GM21619 (cell line): ENCODE results near the gene CSNK2A1.
"Not testable (repeated sequence)": the region's sequence is repeated elsewhere in the genome, so short reads cannot be mapped to it uniquely, and the experiment has no call there.

ENCODE experiments used
- ATAC-seq: cut with Tn5 transposase; IDR thresholded peaks from one replicate; pipeline ENCODE4 v1.9.1; 2021; ENCODE audit not compliant: unreplicated experiment

The CSNK2A1 gene

DNA sequence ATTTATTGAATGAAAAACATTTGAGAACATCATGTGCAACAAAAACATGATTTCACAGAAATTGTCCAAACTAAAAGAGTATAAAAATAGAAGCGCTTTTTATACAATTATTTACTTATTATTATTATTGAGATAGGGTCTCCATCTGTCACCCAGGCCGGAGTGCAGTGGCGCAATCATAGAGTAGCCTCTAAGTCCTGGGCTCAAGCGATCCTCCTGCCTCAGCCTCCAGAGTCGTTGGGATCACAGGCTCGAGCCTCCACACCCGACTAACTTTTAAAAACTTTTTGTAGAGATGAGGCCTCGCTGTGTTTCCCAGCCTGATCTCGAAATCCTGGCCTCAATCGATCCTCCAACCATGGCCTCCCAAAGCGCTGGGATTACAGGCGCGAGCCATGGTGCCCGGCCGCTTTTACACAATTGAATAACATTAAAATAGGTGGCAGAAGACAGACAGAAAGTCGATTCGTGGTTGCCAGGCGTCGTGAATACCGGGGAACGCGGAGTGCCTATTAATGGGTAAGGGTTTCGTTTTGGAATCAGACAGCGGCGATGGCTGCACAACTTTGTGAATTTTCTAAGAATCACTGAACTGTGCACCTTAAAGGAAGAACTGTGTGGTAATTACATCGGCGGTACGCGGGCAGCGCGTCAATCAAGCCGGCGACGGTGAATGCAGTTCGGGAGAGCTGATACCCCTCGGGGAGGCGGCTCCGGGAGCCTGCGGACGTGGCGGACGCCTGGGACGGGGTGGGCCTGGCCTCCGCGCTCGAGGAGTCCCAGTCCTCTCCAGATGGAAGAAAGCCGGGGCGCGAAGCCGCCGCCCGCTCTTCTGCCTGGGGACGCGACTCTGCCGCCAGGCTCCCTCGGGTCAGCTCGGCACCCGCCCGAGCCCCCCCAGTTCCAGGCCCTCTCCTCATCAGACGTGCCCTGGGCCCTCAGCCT is 82.1 kb downstream of the CSNK2A1 start:
- ATAC-seq, result peak; percentile 38

DNA sequence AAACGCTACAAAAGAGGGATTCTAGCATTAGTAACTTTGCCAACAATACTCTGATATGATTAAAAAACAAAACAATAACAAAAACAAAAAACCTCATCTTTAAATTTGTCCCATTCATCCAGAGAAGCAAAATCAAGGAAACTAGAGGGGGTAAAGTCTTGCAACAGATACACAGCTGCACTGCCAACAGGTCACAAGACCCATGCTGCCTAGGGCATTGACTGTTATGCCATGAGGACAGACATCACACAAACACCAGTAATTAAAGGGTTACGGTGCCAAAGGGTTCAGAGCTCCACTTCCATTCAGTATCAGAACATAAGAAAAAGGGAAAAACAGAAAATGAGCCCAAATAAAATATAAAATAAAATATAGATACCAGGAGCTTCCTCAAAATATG is 82.9 kb downstream of the CSNK2A1 start:
- no peak for ATAC-seq

DNA sequence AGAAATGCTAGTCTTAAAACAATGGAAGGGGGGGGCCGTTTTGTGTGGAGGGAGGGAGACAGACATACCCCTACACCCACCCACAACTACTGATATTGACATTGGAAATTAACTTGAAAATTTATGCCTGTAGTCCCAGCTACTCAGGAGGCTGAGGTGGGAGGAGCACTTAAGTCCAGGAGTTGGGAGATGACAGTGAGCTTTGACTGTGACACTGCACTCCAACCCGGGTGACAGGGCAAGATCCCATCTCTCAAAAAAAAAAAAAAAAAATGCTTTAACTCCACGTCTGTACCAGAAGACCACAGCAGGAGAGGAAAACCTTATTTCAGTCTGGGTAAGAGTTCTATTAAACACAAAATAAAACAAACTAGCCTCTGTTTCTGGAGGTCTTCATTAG is 83.4 kb downstream of the CSNK2A1 start:
- ATAC-seq, result no peak

DNA sequence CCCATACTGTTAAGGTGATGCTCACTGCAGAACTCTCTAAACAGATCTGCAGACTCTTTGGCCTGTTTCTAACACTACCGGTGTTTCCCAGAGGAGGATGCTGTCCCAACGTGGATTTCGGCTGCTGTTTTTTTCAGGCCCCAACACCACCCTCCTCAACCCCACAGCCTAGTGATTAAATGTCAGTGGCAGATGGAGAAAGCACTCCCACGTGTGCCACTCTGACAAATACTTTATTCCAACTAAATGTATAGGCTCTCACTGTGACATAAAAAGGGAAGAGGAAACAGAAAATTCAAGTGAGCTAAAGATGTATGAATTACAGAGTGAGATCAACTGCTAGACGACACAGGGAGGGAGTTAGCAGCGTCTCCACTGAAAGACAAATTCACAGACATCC is 84.8 kb downstream of the CSNK2A1 start:
- no peak for ATAC-seq

DNA sequence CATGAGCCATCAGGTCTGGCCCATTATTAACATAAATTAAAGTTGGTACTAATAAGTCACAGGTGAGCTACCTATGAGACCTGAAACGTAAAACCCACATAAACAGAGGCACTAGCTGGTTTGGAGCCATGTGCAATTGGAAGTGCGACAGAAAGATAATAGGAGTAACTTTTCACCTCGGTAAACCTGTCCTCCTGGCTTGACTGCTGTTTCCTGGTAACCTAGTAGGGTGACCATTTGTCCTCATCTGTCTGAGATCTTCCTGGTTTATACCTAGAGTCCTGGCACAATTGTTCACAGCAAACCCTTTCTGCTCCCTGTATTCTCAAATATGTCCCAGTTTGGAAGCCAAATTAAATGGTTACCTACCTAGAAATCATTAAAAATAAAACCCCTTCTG is 88.6 kb downstream of the CSNK2A1 start:
- ATAC-seq, result no peak

DNA sequence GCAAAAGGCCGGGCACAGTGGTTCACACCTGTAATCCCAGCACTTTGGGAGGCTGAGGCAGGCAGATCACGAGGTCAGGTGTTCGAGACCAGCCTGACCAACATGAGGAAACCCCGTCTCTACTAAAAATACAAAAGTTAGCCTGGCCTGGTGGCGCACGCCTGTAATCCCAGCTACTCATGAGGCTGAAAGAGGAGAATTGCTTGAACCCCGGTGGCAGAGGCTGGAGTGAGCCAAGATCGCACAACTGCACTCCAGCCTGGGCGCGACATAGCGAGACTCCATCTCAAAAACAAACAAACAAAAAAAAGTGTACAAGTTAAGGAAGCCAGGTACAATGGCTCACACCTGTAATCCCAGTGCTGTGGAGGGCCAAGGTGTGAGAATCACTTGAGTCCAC is 91.6 kb downstream of the CSNK2A1 start:
- ATAC-seq, result not testable (repeated sequence)

DNA sequence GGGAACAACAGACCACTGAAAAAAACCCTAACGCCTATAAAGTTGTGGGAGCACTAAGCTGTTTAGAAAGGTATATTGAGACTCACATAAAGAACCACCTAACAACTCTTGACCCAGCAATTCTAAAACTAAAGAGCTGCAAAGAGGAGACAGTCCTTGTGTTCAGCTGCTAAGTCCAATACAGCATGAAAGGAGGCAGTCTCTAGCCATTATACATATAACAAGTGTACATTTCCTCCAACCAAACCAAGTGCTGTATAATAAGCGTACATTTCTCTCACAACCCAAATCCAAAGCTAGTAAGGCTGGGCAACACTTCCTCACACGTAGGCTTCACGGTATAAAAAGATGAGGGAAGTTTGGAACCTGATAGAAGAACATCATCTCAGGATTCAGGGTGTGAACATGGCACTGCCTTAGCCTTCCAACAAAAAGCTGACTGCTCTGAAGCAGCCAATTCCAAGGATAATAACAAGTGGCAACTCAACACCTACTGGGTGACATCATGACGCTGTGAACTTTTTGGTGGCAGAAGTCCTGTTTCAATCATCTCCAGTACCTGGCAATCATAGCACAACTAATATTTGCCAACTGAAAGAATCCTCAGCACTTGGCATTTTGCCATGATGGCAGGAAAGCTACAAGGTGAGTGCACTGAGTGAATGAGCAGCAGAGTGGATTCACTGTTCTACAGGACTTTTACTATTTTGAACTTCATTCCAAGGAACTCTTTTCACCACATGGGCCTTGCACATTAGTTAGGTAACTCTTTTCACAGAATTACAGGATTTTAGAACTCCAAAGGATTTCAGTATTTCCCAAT is 97.9 kb downstream of the CSNK2A1 start:
- no peak for ATAC-seq

DNA sequence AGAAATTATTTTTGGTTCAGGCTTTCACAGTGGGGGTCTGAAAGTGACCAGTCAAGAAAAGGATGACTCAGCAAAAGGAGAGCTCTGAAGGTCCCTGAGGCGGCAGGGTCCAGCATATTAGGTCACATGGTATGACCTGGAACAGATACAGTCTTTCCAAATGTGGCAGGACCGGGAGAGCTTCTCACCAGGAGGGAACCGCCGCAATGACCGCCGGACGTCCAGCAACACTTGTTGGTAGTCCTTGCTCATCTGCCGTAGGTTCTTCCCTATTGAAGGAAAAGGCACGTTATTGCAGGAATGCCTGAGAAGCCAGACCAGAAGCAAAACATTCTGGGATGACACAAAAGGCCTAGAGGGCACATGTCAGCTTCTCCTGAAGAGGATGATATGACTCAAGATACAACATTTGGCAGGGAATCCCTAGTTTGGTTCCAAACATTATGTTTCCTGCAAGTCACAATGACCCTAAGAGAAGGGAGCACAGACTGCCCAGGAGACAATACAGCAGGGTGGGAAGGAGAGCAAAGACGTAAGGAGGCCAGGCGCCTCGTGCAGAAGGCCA is 98.6 kb downstream of the CSNK2A1 start:
- no peak for ATAC-seq

DNA sequence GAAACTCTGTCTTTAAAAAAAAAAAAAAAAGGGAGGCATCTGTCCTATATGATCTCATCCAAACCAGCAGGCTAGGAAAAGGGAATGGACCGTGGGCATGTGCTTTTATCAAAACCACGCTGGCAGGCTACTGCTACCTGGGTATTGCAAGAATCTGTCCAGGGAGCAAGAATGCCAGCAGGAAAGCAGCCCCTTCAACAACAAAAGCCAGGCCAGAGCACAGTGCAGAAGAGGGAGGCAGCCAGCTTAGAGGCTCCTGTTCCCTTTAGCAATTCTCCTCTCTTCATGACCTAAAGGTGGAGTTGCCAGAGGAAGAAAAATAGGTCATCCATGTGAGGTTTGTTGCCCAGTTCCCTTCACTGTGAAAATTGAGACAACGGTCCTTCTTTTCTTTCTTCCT is 99.5 kb downstream of the CSNK2A1 start:
- no peak for ATAC-seq

DNA sequence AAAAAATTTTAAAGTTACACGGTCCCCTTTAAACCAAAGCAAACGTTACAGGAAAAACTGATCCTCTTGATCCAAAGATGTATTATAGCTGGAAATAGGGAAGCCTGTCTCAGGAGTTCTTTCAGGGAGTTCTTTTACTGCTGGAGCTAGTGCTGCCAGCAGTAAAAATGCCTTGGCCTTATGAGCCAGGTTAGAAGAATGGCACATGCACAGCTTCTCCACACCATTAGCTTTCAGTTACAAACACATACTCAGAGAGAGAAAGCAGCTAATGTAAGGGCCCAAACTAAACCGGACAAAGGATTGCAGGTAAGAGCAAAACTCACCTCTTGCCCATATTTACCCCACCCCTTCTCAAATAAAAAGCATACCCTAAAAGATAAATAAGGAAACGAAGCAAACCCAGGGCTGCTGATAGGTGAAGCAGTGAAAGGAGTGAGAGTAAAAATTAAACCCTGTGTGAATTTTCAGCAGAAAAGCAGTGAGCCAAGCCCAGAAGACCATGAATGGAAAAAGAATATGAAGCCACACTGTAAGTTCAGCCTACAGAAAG is 100.3 kb downstream of the CSNK2A1 start:
- no peak for ATAC-seq

DNA sequence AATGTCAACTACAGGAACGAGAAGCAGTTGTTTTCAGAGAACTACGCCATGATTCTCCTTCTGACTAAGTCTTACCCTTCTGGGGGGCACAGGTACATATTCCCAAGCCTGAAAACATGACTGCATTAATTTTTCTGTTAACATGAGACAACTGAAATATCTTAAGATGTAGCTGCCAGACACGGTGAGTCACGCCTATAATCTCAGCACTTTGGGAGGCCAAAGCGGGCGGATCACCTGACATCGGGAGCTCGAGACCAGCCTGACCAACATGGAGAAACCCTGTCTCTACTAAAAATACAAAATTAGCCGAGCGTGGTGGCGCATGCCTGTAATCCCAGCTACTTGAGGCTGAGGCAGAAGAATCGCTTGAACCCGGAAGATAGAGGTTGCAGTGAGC is 103.0 kb downstream of the CSNK2A1 start:
- ATAC-seq, result no peak

DNA sequence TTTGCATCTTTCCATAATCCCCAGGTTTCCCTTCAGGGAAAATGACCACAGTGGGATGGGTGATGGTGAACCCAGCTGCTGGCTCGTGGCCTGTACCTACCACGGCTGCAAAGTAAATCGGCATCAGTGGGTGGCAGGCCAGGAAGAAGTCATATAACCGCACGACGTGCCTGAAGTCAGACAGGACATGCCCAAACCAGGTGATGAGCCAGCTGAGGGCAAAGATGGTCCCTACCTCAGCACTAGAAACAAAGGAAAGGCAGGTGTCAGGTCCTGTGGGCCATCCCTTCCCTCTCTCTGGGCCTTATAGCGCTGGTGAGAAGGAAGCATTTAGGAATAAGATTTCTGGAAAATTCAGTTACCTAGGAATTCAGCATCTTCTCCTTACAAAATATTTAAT is 103.4 kb downstream of the CSNK2A1 start:
- ATAC-seq, result no peak

DNA sequence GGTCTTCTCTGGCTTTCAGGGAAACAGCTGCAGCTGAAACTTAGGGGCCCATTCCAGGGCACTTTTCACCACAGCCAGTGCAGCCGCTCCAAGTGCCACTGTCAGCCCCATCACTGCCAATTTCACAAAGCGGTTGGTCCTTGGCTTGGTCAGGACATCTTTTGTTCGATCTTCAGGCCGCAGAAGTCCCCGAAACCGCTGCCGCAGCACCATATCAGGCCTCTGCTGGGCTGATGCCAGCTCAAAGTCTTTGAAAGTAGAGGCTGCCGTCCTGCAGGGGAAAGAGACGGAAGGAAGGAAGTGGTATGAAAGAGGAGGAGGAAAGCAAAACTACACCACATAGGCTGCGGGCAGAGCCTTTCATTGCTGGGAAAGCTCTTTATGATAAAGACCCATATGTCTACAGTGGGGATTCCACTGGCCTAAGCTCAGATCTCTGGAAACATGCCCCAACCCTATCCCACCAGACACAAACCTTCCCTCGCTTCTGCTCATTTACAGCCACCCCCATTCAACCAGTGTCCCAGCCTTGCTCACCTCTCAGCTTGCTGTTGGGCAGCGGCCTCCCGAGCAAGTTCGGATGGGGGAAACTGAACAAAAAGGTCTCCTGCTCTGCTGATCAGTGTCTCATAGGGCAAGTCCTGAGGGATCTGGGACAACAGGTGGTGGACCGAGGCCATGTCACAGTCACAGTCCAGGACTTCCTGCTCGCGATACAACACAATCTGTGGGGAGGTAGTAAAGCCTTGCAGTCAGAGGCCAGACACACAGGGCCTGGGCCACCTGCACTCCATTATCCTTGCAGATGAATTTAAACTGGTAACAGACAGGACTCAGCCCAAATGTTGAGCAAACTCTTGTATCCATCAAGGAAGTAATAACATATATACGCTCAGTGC is 104.8 kb downstream of the CSNK2A1 start:
- ATAC-seq, result no peak

DNA sequence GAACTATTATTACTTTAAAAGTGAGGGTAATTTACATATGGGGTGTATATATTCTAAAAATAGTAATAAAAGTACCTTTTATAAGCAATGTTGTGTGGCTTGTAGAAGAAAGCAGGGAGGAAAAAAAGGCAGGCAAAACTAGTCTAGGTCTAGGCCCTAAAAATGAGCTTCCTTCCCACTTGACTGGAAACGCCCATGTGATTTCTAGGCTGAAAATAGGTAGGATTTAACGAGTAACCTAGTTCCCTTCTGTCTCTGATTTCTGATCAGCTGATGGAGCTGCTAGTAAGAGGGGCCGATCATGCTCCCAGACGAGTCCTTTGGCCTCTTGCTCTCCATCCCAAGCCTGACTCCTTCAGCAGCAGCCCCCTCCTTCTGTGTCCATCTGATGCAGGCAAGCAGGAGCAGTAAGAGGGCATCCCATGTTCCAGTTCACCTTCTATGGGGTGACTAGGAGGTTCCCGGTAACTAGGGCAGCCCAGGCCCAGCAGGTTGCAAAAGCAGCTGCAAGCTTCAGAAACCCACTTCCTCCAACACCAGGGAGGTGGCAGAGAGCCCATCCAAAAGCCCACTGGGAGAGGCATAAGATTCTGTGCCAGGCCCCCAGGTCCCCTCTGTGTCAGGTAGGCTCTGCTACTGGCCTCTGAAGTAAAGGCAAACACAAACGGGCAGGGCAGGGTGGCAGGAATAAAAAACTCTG is 105.7 kb downstream of the CSNK2A1 start:
- no peak for ATAC-seq

DNA sequence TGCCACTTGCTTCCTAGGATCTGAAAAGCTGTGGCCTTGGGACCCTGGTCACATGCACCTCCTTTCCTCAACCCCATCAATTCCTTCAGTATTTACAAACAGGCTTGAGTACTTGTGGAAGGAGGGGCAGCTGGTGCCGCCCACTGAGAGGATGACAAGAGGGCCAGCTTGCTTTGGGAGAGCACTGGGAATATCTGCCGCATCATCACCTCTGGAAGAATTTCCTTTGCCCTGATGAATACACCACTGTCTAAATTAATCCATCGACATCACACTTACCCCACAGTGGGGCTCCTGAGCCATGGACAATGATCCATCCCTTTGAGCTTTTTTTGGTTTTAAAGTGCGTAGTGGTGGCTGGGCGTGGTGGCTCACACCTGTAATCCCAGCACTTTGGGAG is 107.1 kb downstream of the CSNK2A1 start:
- no peak for ATAC-seq

DNA sequence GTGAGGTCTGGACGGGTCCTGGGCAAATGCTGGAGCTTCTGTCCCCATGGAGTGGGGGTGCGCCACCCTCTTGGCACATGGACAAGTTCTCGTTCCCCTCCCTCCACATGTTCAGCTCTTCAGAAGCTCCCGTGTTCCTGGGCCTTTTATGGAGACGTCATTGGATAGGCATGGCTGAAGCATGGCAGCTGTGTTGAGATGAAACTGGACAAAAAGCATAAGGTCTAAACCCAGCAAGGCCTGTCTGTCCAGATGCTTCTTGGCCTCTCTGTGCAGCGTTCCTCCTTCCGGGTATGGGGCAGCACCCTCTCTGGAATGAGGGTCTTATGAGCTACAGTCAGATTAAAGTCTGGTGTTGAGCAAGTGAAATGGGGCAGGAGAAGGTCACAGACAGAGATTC is 108.0 kb downstream of the CSNK2A1 start:
- ATAC-seq, result no peak

DNA sequence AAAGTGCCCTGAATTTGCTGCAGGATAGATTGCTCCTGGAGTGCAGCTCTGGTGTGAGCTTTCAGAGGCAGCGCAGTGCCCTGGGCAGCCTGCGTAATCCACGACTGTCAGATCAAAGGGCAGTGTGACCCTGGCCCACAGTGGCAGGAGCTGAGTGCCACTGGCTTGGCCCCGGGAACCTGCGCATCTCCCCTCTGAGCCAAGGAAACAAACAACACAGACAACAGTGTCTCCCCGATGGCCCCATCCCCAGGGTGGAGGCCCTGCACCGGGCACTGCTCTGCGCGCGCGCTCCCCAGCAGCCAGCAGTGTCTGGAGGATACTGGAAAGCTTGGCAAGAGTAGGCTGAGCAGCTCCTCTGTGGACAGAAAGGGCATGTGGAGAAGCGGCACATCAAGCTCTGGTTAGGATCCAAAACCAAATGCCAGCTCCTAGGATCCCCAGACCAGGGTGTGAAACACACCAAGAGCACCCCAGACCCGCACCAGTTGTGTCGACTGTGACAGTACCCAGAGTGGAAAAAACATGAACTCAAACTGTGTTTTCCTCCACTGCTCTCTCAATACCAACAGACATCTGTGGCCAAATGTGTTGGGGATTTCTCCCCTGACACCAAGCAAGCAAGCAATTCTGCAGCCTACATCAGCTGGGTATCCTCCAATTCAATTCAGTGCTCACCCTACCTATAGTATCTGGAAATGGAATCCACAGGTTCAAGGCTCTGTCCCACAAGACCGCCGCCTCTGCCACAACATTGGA is 108.8 kb downstream of the CSNK2A1 start:
- ATAC-seq, result no peak

DNA sequence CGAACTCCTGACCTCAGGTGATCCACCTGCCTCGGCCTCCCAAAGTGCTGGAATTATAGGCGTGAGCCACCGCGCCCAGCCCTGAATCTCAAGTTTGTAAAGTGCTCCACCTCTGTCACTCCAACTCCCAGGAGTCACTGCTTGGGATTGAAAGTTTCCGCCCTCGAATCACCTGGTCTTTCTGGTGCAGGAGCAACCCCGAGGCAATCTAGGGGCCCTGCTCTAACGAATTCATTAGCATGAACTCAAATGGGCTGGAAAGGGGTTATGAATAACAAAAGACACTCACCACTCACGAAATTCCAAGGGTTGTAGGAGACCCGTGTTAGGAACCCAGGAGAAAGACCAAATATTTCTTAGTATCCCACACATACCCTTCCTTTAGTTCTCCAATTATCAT is 109.4 kb downstream of the CSNK2A1 start:
- no peak for ATAC-seq

DNA sequence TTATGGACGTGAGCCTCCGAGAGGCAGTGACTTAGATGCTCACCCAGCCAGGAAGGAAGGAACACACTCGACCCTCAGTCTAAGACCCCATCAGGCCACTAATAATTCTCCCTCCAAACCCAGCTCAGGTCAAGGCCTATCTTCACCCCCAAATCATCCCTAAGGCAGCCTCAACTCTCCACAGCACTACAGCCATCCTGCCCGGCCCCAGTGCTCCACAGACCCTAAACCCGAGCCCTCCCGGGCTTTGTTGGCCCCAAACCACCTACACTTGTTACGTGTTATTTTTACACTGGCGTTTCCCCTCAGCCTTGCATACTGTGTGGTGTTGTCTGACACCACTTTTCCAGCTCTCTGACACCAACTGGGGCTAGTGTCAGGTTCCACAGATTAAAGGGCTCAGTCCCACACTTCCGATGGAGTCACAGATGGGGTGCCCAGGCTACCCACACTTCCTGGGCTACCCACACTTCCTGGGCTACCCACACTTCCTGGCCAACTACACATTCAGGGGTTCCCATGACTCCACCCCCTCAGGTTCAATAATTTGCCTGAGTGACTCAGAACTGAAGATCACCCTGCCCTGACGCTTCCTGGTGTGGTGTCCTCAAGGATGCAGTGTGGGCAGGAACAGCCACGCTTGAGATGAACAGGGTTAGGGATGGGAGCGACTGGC is 110.2 kb downstream of the CSNK2A1 start:
- peak; percentile 82 for ATAC-seq
